Right lung (tissue), 10 donors: ENCODE data around the gene MDM1. TPM values are rescaled to one million over a fixed set of nuclear protein-coding genes. Genes with fewer than 3 reads are reported as not detected.

Experiments
- DNase-seq, 2 donors: peaks; one replicate each; pipeline ENCODE4 v3.0.0-alpha.2; 2013
- long read RNA-seq, 8 donors: transcript quantifications; one replicate each; lab custom pipeline, GENCODE V29; 2026
- polyA plus RNA-seq, 5 donors: library from polyadenylated mRNA; unstranded; fragments of 120-200 nt; gene quantifications; one replicate each; pipeline versions ENCODE4 v1.2.1 to v1.2.3, GENCODE V29; 2013; ENCODE audit warnings: inconsistent platforms in 1 of 5, low replicate concordance in 1 of 5; ENCODE audit not compliant: insufficient read length in 5 of 5, insufficient read depth in 1 of 5

The MDM1 gene
- 10 to 100 TPM; 30.8 to 48.9 (median 44.2) TPM for polyA plus RNA-seq
- long read RNA-seq, donor 1, partial matches to known transcripts, result 0 of 8 reads
- long read RNA-seq, donor 1, other reads (novel, unspliced or antisense), result 0 of 8 reads
- long read RNA-seq, donor 2, partial matches to known transcripts, result 0 of 4 reads
- long read RNA-seq, donor 2, other reads (novel, unspliced or antisense), result 0 of 4 reads
- long read RNA-seq, donor 3, partial matches to known transcripts, result 0 of 4 reads
- long read RNA-seq, donor 3, other reads (novel, unspliced or antisense), result 0 of 4 reads
- long read RNA-seq, donor 4, partial matches to known transcripts, result 0 of 1 reads
- long read RNA-seq, donor 4, other reads (novel, unspliced or antisense), result 0 of 1 reads
- long read RNA-seq, donor 5, partial matches to known transcripts, result 0 of 6 reads
- long read RNA-seq, donor 5, other reads (novel, unspliced or antisense), result 0 of 6 reads
- long read RNA-seq, donor 6, partial matches to known transcripts, result 0 of 9 reads
- long read RNA-seq, donor 6, other reads (novel, unspliced or antisense), result 0 of 9 reads
- long read RNA-seq, donor 7, partial matches to known transcripts, result 0 of 6 reads
- long read RNA-seq, donor 7, other reads (novel, unspliced or antisense), result 0 of 6 reads
- long read RNA-seq, donor 8, partial matches to known transcripts, result 0 of 2 reads
- long read RNA-seq, donor 8, other reads (novel, unspliced or antisense), result 0 of 2 reads

GRCh38 chr12:68331869-68332727 lies at the start of gene MDM1:
Gene MDM1, minus strand, starts transcription at chr12:68332362. Its CDS starts 117 bp downstream, at chr12:68332245.
- DNase-seq, result peak; percentile 96 to 97

- DNase-seq, result no peak
These were observed 49.5 kb upstream of the MDM1 start for GRCh38 chr12:68381476-68382219.

GRCh38 chr12:68378872-68379606 lies 46.9 kb upstream of the MDM1 start:
- DNase-seq, result peak in 1 of 2 donors; percentile 23

GRCh38 chr12:68377881-68378280 lies 45.7 kb upstream of the MDM1 start:
- DNase-seq, result no peak

GRCh38 chr12:68376901-68377300 lies 44.7 kb upstream of the MDM1 start:
- DNase-seq, result no peak

GRCh38 chr12:68375756-68376695 lies 43.9 kb upstream of the MDM1 start:
- no peak for DNase-seq

- DNase-seq, result no peak
These were observed 42.3 kb upstream of the MDM1 start for GRCh38 chr12:68374307-68374982.

GRCh38 chr12:68370667-68371066 lies 38.5 kb upstream of the MDM1 start:
- no peak for DNase-seq

GRCh38 chr12:68370006-68370590 lies 37.9 kb upstream of the MDM1 start:
- DNase-seq, result no peak

GRCh38 chr12:68368327-68368726 lies 36.2 kb upstream of the MDM1 start:
- DNase-seq, result no peak

GRCh38 chr12:68367903-68368302 lies 35.7 kb upstream of the MDM1 start:
- DNase-seq, result no peak

GRCh38 chr12:68367116-68367515 lies 35.0 kb upstream of the MDM1 start:
- no peak for DNase-seq

GRCh38 chr12:68364893-68365725 lies 32.9 kb upstream of the MDM1 start:
- peak; percentile 80 to 83 for DNase-seq

GRCh38 chr12:68364328-68364727 lies 32.2 kb upstream of the MDM1 start:
- DNase-seq, result no peak

GRCh38 chr12:68361953-68362352 lies 29.8 kb upstream of the MDM1 start:
- DNase-seq, result no peak

- DNase-seq, result no peak
These were observed 27.5 kb upstream of the MDM1 start for GRCh38 chr12:68359674-68360073.
